Measurements from ENCODE around the gene KIAA0319L.

DNA sequence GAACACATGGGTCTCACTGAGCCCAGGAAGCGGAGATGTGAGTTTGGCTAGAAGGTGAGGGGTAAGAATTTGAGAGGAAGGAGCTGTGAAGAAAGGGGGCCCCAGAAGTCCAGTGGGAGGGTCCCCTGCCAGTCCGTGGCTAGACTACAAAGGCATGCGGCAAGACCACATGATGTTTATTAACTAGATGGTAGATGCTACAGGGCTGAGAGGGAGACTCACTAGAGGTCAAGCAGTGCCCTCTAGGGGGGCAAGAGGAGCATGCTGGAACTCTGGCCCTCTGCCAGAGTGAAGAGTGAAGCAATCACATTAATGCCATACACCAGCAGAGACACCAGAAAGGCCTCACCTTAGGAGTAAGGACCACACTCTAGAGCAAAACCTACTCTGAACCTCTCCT lies 12.2 kb downstream of the KIAA0319L start:
- TF ChIP-seq, protein P1, sequence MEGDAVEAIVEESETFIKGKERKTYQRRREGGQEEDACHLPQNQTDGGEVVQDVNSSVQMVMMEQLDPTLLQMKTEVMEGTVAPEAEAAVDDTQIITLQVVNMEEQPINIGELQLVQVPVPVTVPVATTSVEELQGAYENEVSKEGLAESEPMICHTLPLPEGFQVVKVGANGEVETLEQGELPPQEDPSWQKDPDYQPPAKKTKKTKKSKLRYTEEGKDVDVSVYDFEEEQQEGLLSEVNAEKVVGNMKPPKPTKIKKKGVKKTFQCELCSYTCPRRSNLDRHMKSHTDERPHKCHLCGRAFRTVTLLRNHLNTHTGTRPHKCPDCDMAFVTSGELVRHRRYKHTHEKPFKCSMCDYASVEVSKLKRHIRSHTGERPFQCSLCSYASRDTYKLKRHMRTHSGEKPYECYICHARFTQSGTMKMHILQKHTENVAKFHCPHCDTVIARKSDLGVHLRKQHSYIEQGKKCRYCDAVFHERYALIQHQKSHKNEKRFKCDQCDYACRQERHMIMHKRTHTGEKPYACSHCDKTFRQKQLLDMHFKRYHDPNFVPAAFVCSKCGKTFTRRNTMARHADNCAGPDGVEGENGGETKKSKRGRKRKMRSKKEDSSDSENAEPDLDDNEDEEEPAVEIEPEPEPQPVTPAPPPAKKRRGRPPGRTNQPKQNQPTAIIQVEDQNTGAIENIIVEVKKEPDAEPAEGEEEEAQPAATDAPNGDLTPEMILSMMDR (IDR thresholded peaks at IDR 0.05) = no peak
- TF ChIP-seq POLR2A (IDR thresholded peaks at IDR 0.05) = no peak

Measured in uterus (tissue), 2 donors.